HG02970 (cell line): Measurements from ENCODE around the gene OR5AR1.
"Not testable (repeated sequence)": the region's sequence is repeated elsewhere in the genome, so short reads cannot be mapped to it uniquely, and the experiment has no call there.

Source experiments
- ATAC-seq: cut with Tn5 transposase; IDR thresholded peaks from one replicate; pipeline ENCODE4 v1.9.1; 2021; ENCODE audit warnings: mild to moderate bottlenecking, moderate library complexity, moderate number of reproducible peaks; ENCODE audit not compliant: unreplicated experiment, low FRiP score

OR5AR1 gene

DNA sequence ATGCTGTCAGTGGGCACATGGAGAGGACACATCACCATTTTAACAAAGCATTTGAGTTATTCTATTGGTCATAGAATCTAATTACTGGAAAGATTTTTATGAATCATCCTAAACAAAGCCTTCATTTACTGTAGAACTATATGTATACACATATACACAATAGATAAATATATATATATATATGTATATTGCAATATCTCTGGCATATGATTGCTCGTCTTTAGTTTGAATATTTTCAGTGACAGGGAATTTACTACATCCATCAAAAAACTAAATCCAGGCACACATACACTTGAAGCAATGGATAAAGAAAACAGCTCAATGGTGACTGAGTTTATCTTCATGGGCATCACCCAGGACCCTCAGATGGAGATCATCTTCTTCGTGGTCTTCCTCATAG lies at the start of gene OR5AR1:
TSS of gene OR5AR1 (plus strand) at position 301 of the 400 bp plus-strand sequence. CDS start at position 301, 0 bp downstream.
- ATAC-seq = no peak

DNA sequence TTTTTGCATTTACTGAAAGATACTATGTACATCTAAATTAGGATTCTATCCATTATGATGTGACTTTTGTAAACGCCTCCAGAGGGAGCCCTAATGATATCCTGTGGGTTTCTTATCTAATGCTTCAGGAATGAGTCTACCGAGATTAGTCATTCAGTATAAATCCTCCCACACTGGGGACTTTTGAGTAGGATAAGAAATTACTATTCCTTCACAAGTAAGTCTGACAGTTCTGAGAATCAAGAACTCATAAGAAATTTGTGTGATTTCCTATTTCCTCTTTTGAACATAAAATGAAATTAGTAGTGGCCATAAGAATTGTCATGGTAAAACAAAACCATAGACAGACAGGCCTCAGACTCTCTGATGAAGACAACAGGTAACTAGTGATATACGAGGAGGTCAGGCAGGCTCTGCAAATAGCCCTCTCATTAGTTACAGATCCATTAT lies 38.8 kb upstream of the OR5AR1 start:
- ATAC-seq = no peak

DNA sequence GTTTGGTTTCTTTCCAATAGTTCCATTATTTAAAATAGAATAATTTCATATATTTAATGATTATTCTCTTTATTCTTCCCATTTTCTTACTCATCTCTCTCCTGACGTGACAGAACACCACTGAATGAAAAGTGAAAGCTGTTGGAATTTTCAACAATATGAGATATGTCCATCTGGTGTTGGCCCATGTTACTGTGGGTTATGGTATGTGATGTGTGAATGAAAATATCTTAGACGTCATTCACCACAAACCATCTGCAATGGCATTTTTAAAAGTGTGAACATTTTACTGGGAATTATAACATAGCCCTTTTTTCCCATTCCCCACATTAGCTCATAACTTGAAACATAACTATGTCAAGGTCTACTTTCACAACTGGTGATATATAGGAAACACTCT lies 37.5 kb upstream of the OR5AR1 start:
- ATAC-seq = no peak

DNA sequence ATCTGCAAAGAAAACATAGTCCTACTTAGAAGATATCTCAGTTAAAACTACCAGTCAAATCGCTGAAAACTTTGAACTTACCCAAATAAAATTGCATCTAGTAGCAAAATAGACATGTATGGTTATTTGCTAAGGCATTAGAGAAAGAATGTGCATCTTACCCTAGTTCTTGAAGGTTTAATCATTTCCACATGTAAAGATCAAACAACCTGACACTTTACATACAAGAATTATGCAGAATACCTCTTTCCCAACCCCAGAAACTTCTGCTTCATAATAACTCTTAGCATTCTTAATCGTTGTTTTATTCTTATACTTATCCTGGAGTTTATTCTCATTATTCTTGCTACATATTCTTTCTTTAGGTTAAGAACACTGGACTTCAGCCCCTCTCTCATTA lies 31.2 kb upstream of the OR5AR1 start:
- no peak for ATAC-seq

DNA sequence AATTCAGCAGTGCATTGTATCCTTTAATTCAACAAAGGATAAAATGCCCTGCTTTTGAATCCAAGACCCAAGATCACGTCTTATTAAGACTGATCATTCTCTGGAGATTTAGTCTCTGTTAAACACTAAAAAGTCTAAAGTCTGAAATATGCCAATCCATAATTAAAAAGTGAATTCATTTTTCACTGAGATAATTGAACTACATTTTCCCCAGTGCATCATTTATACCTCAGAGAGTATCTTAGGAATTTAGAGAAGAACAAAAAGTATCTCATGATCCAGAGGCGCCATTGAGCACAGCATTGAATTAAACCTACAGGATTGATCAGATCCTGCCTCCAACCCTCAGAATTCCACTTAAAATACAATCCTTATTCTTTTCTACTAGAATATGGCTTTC lies 26.6 kb upstream of the OR5AR1 start:
- no peak for ATAC-seq

DNA sequence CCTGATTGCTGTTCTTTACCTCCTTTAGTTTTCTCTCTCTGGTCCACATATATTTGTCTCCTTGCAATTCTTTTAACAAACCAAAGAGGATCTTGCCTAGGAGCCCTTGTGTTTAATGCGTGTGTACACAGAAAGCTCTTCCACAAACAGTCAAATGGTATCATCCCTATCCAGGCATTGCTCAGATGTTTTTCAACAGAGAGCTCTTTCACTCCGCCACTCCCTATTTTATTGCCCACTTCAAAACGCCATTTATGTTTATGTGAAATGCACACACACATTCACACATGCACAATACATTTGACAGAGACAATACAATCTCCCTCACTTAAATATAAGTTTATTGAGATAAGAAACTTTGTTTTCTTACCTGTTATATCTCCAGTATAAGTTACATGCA lies 26.0 kb upstream of the OR5AR1 start:
- no peak for ATAC-seq

DNA sequence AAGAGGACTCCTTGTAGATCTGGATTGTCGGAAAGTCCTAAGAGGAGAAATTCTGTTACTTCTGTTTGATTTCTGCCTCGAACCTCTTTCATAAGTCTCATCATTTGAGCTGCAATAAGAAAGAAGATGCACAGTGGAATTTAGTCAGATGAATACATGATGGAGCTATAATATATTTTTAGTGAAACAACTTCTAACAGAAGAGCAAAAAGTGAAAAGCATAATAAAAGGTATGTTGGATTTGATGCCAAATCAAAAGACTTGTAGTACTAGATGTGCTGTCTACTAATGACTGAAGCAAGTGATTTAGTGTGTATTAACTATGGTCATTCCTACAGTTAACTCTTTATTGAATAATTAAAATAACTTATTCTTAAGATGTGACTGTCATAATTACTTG lies 21.1 kb upstream of the OR5AR1 start, which contains the start of gene OR5AP2:
TSS of gene OR5AP2 (minus strand) at position 101 of the 400 bp plus-strand sequence. CDS start at position 101, 0 bp downstream.
- no peak for ATAC-seq

DNA sequence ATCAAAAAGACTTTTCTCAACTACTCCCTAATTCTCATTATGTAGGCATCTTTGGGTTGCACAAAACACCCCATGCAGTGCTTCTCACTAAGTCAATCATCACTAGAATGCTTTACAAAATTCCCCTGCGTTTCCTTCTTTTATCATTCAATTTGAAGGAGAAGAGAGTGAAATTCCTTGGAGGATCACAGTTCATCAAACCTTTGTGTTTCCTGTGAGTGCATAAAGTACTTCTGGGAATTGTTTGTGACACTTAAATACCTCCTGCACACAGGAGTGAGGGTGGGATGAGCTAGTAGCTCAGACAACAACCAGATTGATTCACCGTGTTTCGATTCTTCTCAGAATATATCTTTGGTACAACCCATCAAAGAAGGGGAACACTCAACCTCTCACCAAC lies 3.7 kb upstream of the OR5AR1 start:
- no peak for ATAC-seq

DNA sequence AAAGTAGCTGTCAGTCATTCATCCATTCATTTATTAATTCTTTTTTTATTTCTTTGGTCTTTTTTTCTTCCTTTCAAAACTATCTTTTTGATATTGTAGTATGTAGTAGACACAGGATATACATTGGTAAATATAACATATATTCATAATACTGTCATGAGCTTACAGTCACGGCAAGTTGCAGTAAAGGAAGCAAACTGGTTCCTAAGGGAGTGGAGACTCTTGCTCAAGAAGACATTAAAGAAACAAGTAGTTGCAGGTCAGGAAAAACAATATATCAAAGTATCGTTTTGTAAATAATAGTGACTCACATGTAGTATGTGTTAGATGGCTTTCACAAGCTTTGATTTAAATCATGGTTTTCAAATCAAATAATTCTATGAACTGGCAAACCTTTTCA lies 7.5 kb downstream of the OR5AR1 start:
- no peak for ATAC-seq

DNA sequence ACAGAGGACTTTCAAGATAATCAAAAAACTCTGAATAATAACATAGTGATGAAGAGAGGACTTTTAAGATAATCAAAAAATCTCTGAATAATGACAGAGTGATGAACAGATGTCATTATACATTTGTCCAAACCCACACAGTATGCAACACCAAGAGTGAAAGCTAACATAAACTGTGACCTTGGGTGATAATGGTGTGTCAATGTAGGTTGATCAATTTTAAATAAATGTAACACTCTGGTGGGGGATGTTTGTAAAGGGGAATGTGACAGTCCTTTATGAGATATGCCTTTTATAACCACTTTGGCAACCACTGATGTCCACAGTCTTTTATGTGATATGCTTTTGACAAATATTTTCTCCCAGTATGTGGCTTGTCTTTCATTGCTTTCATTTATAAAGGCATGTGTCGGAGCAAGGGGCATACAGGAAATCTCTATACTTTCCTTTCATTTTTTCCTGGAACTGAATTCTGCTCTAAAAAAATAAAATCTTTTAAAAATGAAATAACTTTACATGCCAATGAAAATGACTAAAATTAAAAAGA lies 25.1 kb downstream of the OR5AR1 start:
- ATAC-seq = no peak

DNA sequence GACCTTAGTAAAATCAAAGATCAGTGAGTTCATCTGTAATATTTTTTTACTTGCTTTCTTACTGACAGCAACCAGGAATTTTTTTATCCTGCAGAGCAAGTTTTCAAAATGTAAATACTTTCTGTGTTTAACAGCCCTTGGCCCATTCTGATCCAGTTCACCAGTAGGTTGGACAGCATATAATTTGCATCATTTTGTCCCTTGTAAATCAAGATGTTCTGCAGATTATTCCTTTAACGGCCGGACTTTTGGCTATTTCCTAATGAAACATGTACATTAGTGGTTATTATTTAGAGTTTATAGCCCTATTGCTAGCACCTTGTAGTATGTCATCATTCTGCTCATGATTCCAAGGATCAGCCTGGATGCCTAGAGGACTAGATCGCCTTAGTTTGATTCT lies 27.7 kb downstream of the OR5AR1 start:
- not testable (repeated sequence) for ATAC-seq

DNA sequence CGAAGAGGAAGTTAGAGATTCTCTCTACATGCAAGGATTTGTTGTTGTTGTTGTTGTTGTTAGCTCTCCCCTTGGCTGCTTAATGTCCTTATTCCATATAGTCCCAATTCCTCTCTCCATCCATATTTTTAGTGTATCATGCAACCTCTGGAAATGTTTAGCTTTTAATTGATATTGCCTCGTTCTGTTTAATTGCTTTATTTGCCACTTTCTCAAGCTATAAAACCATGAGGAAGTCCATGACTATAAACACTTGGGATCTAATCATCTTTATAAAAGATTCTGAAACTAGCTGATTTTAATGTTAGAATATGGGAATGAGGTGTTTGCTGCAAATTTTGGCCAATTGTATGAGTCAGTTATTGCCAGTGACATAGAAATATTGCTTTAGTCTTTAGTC lies 29.9 kb downstream of the OR5AR1 start:
- no peak for ATAC-seq

DNA sequence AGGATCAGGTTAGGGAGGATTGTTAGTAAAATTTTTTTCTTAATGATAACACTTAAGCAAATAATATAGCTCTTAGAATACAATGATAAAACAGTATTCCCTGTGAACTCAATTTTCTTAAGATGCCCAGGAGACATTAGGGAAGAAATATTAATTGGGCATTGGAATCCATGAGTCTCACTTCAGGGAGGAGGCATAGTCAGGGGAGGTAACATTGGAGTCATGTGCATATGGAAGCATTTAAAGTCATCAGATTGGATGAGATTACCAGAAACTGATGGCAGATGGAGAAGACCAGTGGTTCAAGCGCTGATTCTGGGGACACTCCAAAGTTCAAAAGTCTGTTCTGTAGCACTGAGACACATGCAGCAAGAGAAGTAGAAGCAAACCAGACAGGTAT lies 35.3 kb downstream of the OR5AR1 start, which contains the start of gene OR9G1:
TSS of gene OR9G1 (plus strand) at position 301 of the 400 bp plus-strand sequence. CDS start 1,293 bp downstream, outside the sequence.
- ATAC-seq = no peak

DNA sequence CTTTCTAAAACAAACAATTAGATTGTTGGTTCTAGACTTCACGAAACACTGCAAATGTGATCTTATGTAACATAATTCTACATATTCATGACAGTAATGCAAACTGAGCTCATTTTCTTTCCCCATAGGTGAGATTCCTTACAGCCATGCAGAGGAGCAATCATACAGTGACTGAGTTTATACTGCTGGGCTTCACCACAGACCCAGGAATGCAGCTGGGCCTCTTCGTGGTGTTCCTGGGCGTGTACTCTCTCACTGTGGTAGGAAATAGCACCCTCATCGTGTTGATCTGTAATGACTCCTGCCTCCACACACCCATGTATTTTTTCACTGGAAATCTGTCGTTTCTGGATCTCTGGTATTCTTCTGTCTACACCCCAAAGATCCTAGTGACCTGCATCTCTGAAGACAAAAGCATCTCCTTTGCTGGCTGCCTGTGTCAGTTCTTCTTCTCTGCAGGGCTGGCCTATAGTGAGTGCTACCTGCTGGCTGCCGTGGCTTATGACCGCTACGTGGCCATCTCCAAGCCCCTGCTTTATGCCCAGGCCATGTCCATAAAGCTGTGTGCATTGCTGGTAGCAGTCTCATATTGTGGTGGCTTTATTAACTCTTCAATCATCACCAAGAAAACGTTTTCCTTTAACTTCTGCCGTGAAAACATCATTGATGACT lies 36.9 kb downstream of the OR5AR1 start:
- ATAC-seq = no peak

DNA sequence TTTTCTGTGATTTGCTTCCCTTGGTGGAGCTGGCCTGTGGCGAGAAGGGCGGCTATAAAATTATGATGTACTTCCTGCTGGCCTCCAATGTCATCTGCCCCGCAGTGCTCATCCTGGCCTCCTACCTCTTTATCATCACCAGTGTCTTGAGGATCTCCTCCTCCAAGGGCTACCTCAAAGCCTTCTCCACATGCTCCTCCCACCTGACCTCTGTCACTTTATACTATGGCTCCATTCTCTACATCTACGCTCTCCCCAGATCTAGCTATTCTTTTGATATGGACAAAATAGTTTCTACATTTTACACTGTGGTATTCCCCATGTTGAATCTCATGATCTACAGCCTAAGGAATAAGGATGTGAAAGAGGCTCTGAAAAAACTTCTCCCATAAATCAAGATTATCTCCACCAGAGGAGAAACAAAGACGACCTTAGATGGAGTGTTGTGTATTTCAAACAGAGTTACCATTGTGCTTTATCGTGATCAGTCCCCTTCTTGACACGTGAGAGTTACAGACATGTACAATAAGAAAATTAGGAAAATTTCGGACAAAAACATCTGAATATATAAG lies 37.5 kb downstream of the OR5AR1 start:
- no peak for ATAC-seq

DNA sequence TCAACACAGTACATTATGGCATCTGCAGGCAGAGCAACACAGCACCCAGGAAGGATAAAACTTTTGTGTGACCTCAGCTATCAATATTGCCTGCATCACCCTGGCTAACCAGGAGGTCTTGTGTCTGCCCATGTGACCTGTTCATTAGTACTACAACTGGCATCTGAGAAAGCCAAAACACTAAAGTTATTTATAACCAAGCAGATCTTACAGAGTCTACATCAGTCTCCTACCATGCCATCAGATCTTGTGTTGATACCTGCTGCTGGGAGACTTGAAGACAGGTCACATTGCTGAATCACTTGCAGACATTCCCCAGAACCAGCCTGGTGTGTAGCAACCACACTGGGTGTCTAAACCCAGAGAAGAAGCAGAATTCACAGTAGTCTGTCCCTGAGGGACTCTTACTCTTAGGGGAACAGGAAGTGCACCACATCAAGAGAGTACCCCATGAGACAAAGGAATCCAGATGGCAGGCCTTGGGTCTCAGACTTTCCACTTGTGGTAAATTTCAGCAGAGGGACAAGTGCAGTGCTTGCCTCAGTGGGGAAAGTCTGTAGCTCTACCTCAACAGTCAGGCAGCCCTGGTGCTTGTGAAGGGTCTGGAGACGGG lies 42.4 kb downstream of the OR5AR1 start:
- no peak for ATAC-seq

DNA sequence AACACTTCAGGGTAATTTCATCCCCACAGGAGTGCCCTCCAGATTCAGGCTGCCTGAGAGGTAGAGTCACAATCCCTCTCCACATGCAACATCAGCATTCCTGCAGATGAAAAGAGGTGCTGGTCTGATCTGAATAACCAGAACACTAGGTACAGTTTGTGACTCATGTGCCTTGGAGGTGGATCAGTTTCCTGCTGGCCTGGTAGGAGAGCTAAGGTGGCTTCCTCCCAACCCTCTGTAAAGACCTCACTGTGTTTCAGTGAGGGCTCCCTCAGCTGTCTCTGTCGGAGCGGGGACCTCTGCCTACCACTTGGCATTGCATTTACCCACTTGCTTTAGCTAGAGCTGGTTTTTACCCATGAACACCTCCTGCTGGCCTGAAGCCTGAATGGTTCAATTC lies 43.0 kb downstream of the OR5AR1 start:
- ATAC-seq = no peak

DNA sequence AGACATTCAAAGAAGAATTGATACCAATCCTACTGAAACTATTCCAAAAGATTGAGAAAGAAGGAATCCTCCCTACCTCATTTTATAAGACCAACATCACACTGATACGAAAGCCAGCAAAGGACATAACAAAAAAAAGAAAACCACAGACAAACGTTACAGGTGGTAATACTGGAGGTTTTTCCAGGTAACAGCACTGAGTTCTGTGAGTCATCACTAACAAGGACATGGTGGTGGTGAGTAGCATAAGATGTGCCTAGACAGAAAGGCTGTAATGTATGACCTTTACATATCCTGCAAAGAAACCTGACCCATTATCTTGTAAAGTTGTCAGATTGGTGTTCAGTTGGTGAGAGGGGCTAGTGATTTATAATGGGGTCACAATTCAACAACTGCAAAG lies 50.7 kb downstream of the OR5AR1 start:
- no peak for ATAC-seq
